CD4-positive, alpha-beta T cell treated with Interleukin-4 for 4 hours (primary cell): ENCODE data around the gene LRBA.
"Not testable (repeated sequence)": the region's sequence is repeated elsewhere in the genome, so short reads cannot be mapped to it uniquely, and the experiment has no call there.

Source experiments
- DNase-seq: peaks from one replicate; pipeline ENCODE4 v3.0.0-alpha.2; 2020

Gene LRBA

DNA sequence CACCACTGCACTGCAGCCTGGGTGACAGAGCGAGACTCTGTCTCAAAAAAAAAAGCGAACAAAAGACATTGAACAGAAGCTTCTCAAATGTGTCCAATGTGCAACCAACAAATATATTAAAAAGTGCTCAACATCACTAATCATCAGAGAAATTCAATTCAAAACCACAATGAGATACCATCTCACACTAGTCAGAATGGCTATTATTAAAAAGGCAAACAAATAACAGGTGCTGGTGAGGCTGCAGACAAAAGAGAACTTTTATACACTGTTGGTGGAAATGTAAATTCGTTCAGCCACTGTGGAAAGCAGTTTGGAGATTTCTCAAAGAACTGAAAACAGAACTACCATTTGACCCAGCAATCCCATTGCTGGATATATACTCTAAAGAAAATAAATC is 477.2 kb downstream of the LRBA start:
- DNase-seq: not testable (repeated sequence)

DNA sequence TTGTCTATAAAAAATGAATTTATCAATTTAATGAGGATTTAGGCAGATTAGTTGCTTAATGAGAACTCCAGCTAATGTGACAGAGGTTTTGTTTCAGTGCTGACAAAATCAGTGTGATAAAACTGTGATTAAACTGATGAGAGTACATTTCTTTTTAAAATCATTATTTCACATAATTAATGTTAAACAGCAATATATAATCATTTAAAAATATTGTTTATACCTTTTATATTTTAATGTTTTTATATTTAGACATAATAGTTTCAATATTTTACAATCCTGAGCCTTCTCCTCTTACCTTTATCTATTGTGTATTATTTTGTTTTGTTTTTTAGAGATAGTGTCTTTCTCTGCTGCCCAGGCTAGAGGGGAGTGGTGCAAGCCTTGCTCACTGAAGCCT is 480.3 kb downstream of the LRBA start:
- DNase-seq: no peak

DNA sequence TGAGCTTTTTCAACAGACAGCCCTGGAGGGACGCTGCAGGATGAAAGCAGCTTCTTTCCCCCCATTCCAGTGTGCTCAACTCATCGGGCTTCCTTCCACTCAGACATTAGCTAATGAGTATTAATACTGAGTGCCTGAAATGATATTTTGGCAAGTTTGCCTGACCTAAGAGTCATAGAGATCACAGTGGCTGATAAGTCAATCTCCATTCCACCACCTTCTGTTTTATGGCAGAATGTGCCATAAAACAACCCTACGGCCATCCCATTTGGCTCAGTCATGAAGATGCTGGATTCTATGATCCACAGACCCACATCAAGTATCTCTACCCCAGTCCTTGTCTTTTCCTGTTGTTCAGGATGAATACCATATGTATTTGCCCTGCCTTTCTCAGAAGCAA is 481.4 kb downstream of the LRBA start:
- no peak for DNase-seq

DNA sequence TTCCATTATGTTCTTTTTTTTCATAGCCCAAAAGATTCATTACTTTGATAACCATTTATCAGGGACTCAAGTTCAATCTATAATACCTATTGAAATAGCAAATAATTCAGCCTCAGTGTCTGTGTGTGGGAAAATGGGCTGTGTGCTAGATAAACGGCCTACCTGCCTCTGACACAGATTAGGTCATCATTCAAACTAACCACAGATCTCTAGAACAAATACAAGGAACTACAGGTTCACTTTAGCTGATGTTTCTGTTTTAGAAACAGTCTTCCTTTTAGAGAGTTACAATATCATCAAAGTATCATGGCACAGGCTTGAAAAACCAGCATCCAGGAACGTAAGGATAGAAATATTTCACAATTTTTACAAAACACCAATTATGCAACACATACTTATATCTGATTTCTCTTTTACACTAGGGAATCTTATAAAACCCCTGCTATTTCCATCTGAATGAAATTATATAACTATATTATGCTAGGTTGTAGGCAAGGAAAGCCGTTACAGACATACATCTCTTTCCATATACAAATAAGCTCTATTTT is 489.7 kb downstream of the LRBA start:
- DNase-seq: no peak

DNA sequence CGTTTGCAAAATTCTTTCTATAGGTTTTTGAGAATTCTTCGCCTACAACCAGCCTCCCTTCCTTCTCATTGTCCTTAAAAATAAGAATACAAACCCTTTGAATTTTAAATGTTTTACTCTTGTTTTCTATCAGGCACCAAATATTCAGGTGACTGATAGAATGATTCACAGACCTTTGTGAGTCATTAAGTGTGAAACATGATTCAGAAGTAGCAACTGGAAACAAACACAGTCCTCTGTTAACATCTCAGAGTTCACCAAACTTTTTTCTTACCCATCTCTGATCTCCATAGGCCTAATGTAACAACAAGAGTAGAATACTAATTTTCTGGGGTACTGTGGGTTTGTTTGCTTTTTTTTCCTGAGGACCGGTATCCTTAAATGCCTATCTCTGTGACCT is 496.5 kb downstream of the LRBA start:
- peak; percentile 29 for DNase-seq

DNA sequence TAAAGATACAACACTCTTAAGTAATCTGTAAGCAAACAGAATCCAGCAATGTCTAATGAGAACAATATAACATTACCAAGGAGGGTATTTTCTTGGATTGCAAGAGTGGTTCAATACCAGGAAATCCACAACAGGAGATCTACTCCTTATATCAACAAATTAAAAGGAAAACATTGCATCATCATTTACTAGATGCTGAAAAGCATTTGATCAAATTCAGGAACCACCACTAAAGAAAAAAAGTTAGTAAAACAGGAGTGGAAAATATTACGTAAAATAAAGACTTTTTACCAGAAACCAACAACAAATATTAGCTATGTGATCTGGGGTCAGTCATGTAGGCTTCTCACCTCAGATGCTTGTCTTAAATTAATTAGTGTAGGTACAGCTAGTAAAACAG is 499.9 kb downstream of the LRBA start:
- DNase-seq: no peak

DNA sequence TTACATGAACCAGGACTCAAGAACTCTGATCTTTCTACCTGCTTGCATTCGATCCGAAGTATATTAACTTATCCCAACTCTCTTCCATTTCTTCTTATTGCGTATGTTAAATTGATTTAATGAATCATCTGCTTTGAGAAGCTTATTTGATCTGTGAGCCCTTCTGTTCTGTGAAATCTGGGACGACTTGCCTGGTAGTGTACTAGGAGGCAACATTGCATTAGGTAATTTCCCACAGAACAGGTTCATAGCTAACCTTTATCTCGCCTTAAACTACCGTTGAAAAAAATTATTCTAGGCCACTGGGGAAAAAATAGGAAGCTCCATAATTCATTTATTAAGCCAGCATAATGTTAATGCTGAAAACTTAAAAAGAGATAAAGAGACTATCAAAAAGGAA is 500.4 kb downstream of the LRBA start:
- no peak for DNase-seq

DNA sequence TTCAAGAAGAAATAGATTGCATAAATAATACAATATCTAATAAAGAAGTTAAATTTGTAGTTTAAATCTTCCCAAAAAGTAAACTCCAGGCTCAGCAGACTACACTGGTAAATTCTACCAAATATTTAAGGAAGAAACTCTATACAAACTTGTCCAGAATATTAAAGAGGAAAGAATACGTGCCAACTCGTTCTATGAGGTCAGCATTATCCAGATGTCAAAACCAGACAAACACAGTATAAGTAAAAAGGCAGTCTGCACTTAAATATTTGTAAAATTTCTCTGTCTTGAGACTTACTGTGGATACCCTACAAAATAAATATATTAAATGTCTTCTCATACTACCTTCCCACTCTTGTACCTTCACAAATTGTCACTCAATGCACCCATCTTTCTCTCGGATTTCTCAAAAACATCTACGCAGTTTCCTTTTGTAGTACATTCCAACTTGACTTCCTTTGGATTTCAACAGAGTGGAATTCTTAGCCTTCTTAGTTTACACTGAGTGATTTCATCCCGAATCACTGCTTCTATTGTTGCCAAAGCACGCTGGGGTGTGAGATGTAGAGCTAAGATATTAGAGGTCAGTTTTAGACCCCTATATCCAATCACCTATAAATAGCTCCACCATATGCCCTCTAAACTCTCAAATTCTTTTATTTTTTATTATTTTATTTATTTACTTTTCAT is 504.8 kb downstream of the LRBA start:
- DNase-seq: no peak

DNA sequence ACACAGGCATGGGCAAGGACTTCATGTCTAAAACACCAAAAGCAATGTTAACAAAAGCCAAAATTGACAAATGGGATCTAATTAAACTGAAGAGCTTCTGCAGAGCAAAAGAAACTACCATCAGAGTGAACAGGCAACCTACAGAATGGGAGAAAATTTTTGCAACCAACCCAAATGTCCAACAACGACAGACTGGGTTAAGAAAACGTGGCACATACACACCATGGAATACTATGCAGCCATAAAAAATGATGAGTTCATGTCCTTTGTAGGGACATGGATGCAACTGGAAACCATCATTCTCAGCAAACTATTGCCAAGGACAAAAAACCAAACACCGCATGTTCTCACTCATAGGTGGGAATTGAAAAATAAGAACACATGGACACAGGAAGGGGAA is 507.4 kb downstream of the LRBA start:
- not testable (repeated sequence) for DNase-seq

DNA sequence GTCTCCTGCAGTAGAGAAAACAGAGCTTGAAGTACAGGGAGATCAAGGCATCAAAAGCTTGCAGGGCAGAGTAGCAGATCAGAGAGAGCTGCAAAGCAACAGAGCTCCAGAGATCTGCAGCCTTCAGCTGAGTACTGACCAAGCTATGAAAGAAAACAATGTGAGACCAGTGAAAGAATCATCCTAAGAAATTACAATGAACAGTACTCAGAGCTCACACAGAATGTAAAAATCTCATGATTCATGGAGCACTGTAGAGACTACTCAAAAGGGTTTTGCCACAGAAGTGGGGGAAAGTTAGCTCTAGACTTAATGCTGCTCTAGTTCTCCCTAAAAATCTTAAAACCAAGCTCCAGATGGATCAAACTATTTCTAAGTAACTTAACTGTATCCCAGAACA is 513.1 kb downstream of the LRBA start:
- DNase-seq: no peak

DNA sequence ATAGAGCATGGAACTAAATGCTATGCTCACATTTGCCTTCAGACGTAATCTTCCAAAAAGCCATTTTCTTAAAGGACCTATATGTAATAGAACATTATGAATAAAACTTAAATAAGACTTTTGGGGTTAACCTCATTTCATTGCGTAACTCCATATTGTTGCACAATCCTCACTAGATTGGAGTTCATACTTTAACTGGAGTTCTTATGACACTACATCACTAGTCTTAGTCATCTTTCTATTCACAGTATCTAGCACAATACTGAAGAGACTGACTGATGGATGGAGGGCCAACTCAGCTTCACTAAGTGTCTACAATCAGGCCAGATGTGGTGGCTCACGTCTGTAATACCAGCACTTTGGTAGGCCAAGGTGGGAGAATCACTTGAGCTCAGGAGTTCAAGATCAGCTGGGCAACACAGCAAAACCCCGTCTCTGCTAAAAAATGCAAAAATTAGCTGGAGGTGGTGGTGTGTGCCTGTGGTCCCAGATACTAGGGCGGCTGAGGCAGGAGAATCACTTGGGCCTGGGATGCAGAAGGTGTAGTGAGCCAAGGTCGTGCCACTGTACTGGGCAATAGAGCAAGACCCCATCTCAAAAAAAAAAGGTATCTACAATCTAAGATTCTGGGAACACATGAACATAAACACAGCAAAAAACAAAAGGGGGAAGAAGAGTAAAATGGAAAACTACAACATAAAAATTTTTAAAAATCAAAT is 513.9 kb downstream of the LRBA start:
- DNase-seq: no peak

DNA sequence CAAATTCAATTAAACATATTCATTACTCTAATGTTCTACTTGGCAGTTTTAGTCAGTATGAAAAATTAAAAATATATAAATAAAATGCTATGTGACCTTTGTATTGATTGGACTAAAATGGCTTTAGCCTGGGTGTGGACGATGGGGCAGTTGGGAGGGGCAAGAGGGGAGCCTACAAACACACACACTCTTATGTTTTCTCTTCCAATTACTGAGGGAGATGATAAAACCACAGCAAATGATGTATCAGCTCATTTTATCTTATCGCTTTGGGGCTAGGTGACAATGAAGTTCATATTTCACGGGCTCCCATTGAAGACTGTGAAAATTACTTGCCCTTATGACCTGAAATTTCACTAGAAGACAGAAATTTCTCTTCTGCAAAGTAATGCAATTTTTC is 517.5 kb downstream of the LRBA start:
- DNase-seq: no peak

DNA sequence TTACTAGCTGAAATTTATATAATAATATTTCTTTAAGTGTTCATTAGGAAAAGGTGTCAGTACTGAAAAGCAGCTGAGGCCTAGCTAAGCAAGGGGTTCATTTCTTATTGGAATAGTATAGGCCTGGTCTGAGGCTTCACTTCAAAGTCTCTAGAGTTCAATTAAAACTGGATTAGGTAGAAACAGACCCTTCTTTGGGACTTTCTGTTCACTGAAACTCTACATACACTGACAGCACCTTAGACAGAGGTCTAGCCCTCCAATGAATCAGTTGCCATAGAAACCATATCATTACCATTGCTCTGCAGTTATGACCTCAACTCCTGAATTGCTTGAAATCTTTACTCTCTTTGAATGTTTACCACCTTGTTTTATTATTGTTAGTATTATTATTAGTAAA is 519.5 kb downstream of the LRBA start:
- no peak for DNase-seq

DNA sequence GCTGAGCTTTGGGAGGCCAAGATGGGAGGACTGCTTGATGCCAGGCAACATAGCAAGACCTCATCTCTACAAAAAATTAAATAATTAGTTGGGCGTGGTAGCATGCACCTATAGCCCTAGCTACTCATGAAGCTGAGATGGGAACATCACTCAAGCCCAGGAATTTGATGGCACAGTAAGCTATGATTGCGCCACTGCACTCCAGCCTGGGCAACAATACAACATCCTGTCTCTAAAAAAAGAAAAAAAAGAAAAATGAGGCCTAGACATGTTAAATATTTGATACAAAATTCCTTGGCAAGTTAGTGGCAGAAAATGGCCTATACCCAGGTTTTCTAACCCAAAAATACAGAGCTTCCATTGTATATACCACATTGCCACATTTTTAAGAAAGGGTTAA is 521.2 kb downstream of the LRBA start:
- DNase-seq: no peak

DNA sequence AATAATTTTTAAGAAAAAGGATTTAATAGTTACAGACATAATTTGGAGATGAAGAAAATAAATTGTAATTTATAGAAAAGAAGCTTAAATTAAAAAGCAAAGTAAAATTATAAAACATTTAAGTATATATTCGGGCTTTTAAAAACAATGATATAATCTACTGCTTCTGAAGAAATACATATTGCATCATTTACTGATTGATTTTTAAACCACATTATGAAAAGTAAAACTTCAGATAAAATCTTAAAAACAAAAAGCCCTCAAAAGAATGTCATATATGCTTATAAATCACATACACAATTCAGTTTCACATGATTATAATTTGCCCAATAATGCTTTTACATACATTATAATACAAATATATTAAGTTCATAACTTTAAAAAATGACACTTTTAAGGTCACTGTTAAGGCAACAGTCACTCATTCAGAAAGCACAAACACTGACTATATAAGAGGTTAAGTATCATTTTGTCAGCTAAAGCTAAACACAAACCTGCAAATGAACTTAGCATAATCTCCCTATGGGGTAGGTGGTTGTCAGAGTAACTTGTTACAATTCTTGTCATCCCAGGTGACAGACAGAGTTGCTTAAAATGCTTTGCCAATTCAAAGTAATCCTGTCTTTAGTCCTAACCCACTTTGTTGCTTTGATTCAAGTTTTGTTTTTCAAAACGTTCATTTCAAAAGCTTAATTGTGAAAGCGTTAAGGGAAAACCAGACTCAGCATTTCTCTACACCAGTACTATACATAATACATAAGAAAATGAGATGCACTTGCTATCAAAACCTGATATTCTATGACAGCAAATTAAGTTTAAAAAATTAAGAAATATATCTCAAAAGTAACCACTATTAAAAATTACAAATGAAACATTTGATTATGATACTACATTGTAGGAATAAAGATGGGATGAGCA is 523.7 kb downstream of the LRBA start:
- DNase-seq: no peak

DNA sequence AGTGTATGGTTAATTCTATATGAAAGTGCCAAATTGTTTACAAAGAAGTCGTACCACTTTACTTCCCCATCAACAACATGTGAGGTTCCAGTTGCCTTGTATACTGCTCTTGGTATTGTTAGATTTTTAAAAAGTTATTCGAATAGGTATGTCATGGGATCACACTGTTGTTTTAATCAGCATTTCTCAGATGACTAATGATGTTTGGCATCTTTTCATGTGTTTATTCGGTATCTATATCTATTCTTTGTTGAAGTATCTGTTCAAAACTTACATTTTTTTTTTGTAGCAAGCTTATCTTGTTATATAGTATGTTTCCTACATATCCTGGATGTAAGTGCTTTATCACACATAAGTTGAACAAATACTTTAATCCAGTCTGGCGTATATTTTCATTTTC is 532.5 kb downstream of the LRBA start:
- no peak for DNase-seq

DNA sequence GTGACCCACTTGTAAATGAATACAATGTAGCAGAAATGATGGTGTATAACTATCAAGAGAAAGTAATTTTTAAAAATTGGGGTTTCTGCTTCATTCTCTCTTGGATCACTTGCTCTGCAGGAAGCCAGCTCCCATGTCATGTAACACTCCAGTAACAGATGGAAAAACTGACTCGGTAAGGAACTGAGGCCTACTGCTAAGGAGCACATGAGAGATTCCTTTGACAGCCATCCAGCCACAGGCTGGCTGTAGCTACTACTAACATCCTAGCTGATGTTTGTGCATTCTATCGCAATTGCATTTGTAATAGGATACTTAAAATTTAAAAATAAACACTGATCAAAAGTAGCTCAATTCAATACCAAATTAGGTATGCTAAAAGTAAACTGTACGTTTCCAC is 535.4 kb downstream of the LRBA start:
- no peak for DNase-seq

DNA sequence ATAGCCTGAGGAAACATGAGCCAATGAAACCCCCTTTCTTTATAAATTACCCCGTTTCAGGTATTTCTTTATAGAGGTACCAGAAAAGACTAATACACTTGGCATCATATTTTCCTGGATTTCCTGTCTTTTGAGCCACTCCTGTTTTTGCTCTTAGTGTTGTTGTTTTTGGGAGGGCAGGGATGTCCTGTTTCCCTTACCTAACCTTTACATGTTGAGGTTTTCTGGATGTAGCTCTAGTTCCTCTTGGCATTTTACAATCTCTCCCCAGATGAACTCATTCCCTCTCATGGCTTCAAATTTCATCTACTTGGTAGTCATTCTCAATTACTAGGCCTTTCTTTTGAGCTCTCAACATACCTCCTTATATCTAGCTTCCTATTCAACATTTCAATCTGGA is 537.2 kb downstream of the LRBA start:
- no peak for DNase-seq

DNA sequence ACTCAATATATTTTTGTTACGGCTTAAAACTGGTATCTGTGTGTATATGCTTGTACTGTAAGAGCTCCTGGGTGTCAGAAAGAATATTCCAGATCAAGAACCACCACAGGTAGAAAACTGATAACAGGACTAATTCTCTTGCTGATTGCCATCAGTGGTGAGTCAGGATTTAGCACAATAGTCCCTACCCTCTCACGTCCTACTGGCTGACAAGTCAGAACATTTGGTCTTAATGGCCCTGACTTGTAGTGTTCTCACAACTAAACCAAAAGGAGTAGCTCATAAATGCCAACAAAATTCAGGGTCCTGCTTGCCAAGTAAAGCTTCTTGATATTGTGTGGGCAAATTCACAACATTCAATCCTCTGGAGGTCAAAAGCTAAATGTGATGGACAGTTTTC is 538.3 kb downstream of the LRBA start:
- no peak for DNase-seq

DNA sequence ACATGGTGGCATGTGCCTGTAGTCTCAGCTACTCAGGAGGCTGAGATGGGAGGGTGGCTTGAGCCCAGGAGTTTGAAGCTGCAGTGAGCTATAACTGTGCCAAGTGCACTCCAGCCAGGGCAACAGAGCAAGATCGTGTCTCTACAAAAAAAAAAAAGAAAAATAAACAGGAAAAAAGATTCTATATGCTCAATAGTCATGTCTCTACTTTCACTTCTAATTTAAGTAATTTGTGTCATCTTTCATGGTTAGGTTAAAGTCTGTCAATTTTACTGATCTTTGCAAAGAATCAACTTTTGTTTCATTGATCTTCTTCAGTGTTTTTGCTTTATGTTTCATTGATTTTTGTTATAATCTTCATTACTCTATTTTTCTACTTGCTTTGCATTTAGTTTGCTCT is 539.3 kb downstream of the LRBA start:
- DNase-seq: no peak

DNA sequence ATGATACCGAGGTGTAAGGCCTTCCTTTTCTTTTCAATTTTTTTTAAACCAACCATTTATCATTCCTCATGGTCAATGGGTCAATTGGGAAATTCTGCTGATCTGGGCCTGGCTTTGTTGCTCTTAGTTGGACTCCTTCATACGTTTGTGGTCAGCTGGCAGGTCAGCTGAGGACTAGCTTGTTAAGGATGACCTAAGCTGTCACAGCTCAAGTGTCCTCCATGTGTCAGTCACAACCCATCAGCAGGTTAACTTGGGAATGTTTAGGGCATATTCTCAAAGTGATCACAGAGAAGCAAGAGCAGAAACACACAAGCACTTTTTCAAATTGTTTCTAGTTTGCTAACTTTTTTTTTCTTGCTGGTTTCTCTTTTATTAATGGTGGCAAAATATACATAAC is 550.6 kb downstream of the LRBA start:
- DNase-seq: no peak

DNA sequence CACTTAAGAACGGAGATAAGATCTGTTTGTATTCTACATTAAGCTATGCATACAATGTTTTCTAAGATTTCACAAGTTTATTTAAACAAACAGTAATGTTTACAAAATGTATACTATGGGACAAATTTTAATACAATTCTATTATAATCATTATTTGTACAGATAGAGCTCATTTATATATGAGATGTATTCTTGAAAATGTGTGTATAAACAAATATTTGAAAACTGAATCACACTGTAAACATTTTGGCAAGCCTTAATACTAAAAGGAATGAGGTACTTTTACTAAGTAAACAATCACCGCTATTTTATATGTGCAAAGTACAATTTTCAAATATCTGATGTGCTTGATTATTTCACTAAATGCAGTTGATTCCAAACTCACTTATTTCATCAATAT is 552.3 kb downstream of the LRBA start:
- DNase-seq: no peak

DNA sequence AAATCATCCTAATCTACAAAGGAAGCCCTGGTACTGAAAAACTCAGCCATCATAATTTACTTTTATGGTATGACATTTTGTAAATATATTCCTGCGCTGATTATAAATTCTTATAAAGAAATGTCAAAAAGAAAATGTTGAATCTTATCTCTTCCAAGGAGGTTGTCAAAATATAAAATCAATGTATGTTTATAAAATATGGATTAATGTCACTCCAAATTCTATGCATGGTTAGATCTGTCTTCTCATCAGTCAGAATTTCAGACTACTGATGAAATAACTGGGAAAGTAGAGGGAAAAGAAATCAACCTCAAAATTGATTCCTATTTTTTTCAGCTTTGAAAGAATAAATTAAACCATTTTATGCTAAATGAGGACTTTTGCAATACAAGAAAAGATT is 553.1 kb downstream of the LRBA start:
- no peak for DNase-seq

DNA sequence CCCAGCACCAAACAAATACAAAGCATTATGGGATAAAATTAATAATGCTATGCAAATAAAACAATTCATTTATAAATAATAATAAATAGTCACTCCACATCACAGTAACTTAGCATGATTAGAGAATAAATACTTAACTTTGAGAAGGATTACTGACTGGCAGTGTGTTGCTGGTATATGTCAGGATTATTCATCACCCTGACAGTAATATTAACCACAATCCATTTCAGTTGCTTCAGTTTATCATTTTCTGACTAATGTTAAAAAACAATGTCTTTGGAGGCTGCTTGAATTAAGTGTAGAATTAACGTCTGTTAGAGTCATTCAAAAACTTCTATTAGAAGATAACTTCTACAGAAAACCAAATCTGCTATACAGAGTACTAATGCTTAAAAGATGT is 557.3 kb downstream of the LRBA start:
- DNase-seq: no peak
